ENCODE measurements around the gene ADTRP.
A peak's percentile ranks its signal among the peaks of the same experiment; 100 is the strongest.

The ADTRP gene

GRCh38 chr6:11731423-11731822 lies 47.2 kb downstream of the ADTRP start:
- DNase-seq, result no peak
- intact Hi-C loops (cut with DNase I), result no loop called here

DNA sequence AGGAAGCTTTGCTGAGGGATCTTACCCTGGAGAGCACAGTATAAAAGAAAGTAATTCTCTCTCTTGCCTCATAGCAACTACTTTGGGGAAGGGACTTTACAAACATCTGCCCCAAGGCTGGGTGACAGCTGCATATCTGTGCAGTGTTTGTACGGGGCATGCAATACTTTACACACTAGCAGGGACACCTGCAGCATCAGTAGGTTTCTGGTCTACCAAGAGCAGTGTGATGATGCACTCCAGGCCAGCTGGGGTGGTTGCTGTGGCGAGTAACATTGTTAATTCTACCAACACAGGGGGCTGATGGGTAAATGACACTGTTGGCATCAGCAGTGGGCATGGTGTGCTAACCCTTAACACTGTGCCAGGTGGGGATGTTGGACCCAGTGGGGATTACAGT lies 48.0 kb downstream of the ADTRP start:
- intact Hi-C loops (cut with DNase I), result no loop called here
- DNase-seq, result peak in 1 of 10 donors; percentile 35

- DNase-seq, result no peak
- intact Hi-C loops (cut with DNase I), result no loop called here
Measured at GRCh38 chr6:11729076-11729475, 49.5 kb downstream of the ADTRP start.

DNA sequence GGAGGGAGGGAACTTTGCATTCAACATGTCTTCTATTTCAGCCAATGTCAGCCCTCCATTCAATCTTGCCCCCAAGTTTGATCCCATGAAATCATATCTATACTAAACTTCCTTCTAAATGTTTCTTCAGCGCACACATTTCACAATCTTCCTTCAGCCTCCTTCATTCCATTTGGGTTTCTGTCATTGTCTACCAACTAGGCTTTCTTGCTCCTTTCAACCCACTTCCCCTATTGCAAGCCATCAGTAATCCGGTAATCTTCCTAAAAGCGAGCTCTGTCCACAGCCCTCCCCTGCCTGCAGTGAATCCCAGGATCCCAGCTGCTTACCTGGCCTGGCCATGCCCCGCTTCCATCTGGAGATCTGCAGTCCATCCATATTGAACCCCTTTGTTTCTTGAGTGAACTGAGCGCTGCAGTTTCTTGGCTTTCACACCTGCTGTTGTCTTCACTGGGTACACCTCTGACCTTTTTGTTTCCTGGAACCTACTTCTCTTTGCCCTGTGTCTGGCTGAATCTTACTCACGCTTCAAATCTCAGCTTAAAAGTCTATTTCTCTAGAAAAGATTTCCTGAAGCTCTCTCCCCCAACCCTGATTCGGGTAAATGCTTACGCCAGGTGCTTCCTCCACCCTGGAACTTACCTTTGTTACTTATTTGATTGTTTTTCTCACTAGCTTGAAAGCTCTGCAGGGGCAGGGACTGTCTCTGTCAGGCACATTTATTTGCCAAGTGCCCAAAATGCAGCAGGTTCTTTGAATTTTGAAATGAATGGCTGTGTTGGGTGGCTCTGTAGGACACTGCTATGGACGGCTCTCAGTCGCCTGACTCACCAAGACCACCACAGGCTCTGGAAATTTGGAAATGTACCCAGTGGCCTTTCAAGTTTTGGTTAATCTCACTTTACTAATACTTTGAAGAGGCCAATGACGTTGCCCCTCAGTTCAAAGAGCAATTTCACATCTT lies 50.3 kb downstream of the ADTRP start:
- DNase-seq, result peak in 1 of 10 donors; percentile 27
- intact Hi-C loops (cut with DNase I), result no loop called here

DNA sequence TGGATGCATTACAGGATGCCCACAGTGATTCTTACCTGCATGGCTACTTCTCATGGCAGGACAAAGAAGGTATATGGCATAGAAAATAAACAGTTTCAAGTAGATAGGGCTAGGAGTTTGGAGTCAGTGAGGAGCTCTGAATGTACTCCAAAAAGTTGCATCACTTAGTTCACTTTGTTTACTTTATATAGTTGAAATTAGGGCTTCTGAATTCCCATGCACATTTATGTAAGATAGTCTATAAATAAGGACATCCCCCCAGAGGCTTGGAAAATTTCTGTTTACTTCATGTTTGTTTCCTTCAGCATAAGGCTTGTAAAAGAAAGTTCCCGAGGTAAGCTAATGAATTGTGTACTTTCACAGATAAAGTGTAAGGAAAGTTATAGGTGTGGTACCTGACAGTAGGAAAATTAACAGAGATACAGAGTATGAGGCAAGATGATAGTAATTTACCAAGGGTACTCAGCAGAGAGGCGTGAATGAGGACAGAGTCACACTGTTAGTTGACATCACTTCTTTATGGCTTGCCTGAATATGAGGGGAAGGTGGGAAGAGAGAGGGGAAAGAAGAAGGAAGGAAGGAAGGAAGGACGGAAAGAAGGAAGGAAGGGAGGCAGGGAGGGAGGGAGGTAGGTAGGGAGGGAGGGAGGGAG lies 51.1 kb downstream of the ADTRP start:
- intact Hi-C loops (cut with DNase I), result no loop called here
- no peak for DNase-seq

DNA sequence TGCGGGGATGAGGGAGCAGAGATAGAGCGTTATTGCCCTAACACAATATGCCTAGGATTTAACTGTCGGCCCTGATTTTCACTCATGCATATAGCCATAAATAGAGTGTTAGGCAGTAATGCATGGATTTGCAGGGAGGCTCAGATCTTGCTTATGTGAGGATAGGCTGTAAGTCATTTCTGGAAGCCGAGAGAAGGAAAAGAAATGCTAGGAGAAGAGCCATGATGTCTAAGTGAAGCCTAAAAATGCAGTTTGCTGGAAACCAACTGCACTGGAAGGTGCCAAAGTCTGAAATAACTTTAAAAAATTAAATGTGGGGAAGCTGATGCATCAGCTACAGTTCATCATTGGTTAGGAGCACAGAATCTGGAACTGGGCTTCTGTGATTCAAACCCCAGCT lies 54.3 kb downstream of the ADTRP start:
- DNase-seq, result no peak
- intact Hi-C loops (cut with DNase I), result no loop called here

- intact Hi-C loops (cut with DNase I), result no loop called here
Measured at GRCh38 chr6:11722805-11723631, 55.6 kb downstream of the ADTRP start.

GRCh38 chr6:11722220-11722619 lies 56.4 kb downstream of the ADTRP start:
- intact Hi-C loops (cut with DNase I), result no loop called here
- peak in 2 of 10 donors; percentile 17 to 73 for DNase-seq

More at GRCh38 chr6:11722805-11723631, 55.6 kb downstream of the ADTRP start:
- DNase-seq, result peak in 1 of 10 donors; percentile 43

DNA sequence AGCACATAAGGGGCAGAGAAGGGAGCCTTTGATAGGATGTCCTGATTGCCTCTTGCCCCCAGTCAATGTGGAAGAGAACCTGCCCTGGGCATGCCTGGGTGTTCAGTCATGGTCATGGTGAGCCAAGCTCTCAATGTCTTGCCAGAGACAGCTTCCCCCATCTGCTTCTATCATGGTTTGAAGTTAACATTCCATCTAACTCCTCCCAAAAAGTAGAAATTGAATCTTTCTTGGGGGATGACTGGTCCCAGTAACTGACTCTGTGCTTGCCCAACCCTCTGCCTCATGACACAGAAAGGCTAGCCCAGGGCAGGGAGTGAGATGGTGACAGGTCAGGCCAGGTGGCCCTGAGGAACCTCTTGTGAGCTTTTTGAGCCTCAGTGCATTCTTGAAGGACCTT lies 60.1 kb downstream of the ADTRP start:
- intact Hi-C loops (cut with DNase I), result no loop called here
- no peak for DNase-seq

- intact Hi-C loops (cut with DNase I), result no loop called here
- peak in 1 of 10 donors; percentile 42 for DNase-seq
Measured at GRCh38 chr6:11718031-11718430, 60.6 kb downstream of the ADTRP start.

DNA sequence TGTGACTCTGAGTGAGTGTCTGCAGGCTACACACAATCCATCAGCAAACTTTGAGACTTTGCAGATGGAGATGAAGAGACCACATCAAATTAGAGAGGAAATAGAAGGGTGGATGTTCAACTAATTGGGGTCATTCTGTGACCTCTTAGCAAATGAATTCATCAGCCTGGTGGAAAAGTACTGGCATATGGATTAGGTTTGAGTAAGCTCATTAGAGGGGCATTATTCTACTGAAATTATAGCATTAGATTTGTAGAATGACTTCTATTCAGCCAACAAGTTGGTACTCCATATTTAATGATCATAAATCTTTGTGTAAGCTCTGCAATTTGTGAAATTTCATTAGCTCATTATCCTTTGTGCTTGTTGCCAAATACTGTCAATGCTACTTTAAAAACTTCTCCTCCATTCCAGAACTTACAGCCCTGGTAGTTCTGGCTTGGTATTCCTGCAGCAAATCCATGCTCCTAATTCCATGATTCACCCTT lies 63.8 kb downstream of the ADTRP start:
- no peak for DNase-seq
- intact Hi-C loops (cut with DNase I), result no loop called here

DNA sequence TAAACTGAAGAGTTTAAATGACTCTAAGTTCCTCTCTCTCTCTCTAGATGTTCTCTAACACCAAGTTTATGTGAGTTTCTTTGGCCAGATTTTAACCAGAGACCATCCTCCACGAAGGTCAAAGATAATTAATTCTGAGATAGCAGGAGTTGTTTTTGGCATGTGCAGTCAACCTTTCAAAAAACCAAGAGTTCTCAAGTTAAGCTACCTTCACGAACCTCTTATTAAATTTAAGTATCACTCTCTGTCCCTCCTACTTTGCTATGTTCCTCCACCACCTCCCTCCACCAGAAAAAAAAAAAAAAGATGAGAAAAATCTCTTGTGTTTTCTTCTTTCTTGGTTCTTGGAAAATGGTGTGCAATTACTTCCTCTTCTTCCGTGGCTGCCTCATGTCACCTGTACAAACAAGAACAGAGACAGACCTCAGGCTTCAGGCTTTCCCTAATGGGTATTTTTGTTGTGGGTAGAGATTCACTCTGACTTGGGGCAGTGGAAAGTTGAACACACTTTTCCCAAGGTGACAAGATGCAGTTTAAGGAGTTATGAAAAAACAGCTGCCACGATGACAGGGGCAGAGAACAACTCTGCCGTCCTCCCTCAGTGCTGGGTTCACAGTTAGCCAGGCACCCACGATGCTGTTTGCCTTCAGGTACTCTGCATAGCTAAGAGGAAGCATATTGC lies 64.3 kb downstream of the ADTRP start:
- DNase-seq, result peak in 1 of 10 donors; percentile 55

DNA sequence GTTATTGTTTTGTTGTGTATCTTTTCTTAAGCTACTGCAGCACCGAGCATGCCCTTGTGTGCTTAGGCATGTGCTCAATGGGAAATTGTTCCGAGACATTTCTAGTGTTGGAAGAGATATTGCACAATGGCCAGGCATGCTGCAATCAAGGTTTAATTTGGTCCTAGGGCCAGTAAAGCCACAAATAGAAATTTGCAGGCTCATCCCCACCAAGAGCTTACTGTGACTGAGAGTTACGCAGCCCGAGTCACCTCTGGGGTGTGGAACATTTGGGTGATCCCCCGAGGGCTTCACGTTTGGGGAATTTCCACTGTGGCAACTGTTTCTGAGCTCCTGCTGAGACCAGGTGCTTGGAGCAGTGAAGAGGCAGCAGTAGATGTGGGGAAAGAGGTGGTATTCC lies 65.8 kb downstream of the ADTRP start:
- peak in 1 of 10 donors; percentile 75 for DNase-seq
- intact Hi-C loops (cut with DNase I), result no loop called here

More for the DNA sequence above, 64.3 kb downstream of the ADTRP start:
- intact Hi-C loops (cut with DNase I), result no loop called here

DNA sequence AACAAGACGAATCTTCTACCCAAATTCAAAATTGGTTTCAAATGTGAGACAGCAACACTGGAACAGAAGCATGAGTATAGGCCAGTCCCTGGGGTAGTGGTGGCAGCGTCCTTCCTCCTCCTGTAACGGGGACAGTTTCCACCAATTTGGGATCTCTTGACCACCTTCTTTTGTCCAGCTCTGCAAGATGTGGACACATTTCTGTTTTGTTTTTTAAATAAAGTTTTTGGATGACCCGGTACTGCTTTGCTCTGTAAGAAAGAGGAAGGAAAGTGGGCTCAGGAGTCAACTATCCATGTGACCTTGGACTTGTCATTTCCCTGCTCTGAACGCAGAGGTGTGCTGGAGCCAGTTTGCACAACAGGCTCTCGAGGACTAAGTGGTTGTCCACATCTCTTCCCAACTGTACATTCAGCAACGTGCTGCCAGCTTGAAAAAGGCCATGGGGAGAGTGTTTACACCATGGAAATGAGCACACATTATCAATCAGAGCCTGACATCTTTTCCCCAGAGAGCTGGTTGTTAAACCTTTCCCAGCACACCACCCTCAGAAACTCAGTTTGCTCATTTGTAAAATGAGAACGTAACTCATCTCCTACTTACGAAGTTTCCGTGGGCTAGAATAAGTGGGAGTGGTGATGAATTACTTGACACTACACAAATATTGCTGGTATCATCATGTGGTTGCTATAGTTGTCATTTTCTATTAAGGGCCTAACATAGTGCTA lies 66.5 kb downstream of the ADTRP start:
- intact Hi-C loops (cut with DNase I), result no loop called here
- DNase-seq, result no peak

DNA sequence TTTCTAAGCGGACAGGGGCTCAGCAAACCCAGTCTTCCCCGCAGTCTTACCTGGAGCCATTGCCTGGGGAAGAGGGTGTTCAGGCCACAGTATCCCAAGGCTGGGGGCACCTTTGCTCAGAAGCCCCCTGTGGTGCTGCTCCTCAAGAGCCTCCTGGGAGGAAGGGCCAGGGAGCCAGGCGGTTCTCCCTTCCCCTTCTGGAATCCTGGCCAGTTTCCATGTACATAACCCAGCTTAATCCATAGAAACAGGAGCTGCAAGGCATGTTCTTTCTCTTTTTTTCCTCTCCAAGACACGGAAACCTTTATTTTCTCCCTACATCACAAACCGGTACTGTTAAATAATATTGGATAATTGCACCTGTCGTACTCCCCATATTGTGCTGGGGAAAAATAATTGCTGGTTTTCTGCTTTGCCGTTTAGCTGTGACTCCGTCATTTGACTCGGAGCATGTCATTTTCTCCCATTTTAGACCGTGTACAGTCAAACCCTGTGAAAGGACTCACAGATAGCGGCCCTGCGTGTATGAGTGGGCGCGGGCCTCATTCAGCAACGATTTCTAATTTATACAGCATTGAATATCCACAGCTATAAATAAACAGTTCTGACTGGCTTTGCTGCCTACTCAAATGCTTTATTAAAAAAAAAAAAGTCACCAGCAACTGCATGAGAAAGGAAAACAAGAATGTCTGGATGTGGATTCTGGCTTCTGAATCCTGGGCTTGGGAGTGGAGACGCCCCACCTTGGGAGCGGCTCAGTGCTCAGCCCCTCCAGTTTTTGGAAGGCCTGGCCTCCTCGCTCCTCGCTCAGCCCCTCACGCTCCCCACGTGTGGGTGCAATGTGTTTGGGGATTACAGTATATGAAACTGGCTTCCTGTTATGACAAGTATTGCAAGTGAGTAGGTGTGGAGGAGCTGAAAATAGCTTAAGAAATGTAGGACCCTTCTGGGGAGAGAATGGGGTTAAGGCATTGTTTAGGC lies 67.3 kb downstream of the ADTRP start:
- peak in 4 of 10 donors; percentile 45 to 79 (median 75) for DNase-seq
- intact Hi-C loops (cut with DNase I), result no loop called here

GRCh38 chr6:11710311-11710761 lies 68.3 kb downstream of the ADTRP start:
- DNase-seq, result peak in 2 of 10 donors; percentile 22 to 58
- intact Hi-C loops (cut with DNase I), result no loop called here

DNA sequence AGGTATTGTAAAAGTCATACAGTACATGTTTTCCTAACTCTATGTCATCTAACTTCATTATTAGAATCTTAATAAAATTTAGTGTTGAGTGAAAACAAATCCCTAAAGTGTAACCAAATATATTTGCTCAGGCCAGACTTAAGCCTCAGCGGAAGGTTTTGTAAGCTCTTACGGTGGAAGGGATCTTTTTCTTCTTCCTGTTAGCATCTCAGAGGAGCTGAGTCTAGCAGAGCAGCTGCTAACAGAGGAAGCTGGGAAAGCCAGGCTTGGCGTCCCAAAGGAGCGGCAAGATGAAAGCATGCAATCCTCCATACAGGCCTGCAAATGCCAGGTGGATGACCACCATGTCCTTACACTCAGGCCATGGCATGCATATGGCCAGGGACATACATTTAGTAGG lies 72.4 kb downstream of the ADTRP start:
- intact Hi-C loops (cut with DNase I), result no loop called here
- DNase-seq, result peak in 1 of 10 donors; percentile 39

DNA sequence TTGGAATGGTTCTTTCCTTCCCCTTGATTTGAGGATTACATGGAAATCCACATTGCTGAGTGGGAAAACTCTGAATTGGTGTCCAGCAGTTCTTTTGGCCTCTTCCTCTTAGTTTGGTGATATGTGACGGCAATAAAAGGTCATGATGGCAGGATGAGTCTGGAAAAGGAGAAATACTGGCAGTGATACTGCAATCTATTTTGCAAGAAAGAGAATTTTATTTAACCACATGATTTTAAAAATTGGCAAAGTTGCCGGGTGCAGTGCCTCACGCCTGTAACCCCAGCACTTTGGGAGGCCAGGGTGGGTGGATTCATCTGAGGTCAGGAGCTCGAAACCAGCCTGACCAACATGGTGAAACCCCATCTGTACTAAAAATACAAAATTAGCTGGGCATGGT lies 73.1 kb downstream of the ADTRP start:
- DNase-seq, result peak in 1 of 10 donors; percentile 22
- intact Hi-C loops (cut with DNase I), result no loop called here
